GDM1 (cell line): Measurements from ENCODE around the gene REELD1.

Experiments
- DNase-seq: peaks from one replicate; lab custom pipeline; 2025; lab: John Stamatoyannopoulos, UW

Gene REELD1

DNA sequence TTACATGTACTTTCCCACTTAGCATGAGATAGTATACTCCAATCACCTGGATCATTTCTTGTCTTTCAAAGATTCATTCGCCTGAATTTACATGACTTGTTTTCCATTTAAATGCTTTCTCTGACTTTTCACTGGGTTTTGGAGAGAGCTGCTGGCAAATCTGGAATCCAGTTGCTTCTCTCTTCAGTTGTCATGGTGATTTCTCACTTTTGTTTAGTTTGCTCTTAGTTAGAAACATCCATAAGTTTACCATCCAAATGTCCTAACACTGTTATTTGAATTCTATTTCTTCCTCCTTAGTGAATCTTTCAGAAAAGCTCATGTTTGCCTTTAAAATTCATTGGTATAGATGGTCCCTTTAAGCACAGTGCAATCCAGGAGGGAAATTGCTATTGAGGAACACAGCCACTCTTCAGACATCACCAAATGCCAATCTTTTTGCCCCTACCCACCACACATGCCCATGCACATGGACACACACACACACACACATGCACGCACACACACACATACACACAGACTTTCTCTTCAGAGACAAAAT is 51.7 kb downstream of the REELD1 start:
- no peak for DNase-seq

- no peak for DNase-seq
These were observed 53.5 kb downstream of the REELD1 start for GRCh38 chr4:146267826-146268225.

- DNase-seq, result no peak
These were observed 54.9 kb downstream of the REELD1 start for GRCh38 chr4:146269228-146269653.

DNA sequence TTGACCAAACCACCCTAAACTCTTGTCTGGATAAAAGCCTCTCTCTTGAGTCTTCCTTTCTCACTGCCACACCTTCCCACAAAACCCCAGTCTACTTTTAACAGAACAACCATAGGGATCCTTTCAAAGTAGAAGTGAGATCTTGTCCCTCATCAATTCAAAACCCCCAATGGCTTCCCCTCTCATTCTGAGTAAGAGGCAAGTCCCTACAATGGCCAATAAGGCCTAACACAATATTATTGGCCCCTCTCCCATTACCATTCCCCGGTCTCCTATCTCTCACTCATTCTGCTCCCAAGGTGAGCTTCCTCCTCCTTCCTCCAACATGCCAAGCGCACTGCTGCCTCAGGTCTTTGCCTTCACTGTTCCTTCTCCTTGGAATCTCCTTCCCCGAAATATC is 57.1 kb downstream of the REELD1 start:
- DNase-seq, result no peak

GRCh38 chr4:146273204-146273901 is 59.0 kb downstream of the REELD1 start:
- DNase-seq, result no peak

- no peak for DNase-seq
These were observed 60.4 kb downstream of the REELD1 start for GRCh38 chr4:146274774-146275173.

DNA sequence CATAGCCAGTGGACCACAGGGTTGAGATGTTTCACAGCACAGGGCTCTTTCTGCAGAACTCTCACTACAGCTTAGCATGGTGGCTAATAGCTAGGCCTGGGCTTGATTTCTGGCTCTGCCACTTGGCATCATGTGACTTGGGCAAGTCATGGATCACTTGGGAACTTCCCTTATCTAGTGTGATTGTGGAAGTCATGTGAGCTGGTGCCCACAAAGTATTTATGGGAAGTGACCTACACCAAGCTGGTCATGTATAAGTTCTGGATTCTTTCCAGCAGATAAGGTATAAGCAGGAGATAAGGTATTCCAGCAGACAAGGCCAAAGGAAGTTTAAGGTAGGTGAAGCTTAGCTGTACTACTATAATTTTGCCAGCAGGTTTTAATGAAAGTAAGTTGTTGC is 61.0 kb downstream of the REELD1 start:
- no peak for DNase-seq

DNA sequence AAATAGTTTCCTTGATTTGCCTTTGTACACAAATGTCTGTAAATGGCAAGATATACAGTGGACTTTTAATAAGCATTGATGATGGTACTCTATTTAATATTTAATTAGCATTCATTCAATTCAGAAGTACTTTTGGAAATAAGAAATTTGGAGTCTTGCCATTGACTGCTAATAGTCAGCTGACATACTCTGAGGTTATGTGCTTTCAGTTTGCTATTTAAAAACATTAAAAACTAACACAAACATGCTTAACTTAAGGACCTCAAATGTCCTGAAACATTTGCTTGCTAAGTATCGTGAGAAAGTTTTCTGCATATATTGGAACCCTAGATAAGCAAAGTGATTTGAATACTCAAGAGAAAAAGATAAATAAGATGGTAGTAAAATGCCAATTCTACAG is 64.6 kb downstream of the REELD1 start:
- no peak for DNase-seq
